ENCODE results near the gene LARP4. TPM values are rescaled to one million over a fixed set of nuclear protein-coding genes. Genes with fewer than 3 reads are reported as not detected.

Gene LARP4
- total RNA-seq, 3 donors from 2014 or later (not counting 1 experiment from before 2014, with no cell fraction given): 25.1 to 41.1 (median 35.3) TPM

DNA sequence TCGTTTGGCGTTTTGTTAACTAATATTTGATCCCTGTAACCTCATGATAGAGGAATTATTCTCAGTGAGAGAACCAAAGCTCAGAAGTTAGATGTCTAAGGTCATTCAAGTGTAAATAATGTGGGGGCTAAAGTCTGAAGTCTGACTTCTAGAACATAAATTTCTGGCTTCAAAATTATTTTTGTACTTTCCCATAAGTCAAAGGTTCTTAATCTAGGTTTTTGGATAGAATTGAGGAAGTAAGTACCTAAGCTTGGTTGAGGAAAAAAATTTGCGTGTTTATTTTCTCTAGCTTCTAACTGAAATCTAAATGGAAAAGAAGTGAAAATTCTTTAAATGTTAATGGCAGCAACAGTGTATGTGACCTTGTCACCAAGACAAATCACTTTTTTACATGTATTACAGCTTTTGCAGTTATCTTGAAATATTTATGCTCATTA lies 2.3 kb downstream of the LARP4 start:
- Histone ChIP-seq H3K27me3 (ENCODE audit: control insufficient read depth, insufficient read depth, low read length) (no peaks in the 10 kb centered on the region), H3K9me3 (ENCODE audit: control insufficient read depth, insufficient read depth, low read length) (no peaks in the 10 kb centered on the region), H3K4me3 (ENCODE audit: low read length) (no peak overlapping the region), H3K36me3 (ENCODE audit: control insufficient read depth, insufficient read depth, low read length) (no peaks in the 10 kb centered on the region), H3K4me1 (ENCODE audit: control insufficient read depth, insufficient read depth, low read length) (peaks cover 8% of the 10 kb centered on the region), H3K27ac (ENCODE audit: low read length) (no peak overlapping the region)
- DNase-seq: no peak
- 63% methylated on average over 3 of the region's 3 CpGs for WGBS (ENCODE audit: insufficient coverage)
- H3K4me1 Mint-ChIP-seq: peaks cover 35 to 40% of the 10 kb centered on the region in 2 donors
- H3K36me3 Mint-ChIP-seq: no peaks in the 10 kb centered on the region
- peak overlapping the region in 1 of 2 donors; percentile 92 for H3K27ac Mint-ChIP-seq
- intact Hi-C loops (cut with micrococcal nuclease): loop anchor here (10.0 kb wide), 1 partner anchor 178 kb away; no protein-coding TSS in a partner anchor
- peaks cover 0 to 3% of the 10 kb centered on the region in 2 donors for H3K27me3 Mint-ChIP-seq (ENCODE audit: low read depth in 2 of 2)
- H3K4me3 Mint-ChIP-seq: peak overlapping the region; percentile 99
- no peaks in the 10 kb centered on the region for H3K9me3 Mint-ChIP-seq
- ATAC-seq: no peak
- TF ChIP-seq, protein P1, sequence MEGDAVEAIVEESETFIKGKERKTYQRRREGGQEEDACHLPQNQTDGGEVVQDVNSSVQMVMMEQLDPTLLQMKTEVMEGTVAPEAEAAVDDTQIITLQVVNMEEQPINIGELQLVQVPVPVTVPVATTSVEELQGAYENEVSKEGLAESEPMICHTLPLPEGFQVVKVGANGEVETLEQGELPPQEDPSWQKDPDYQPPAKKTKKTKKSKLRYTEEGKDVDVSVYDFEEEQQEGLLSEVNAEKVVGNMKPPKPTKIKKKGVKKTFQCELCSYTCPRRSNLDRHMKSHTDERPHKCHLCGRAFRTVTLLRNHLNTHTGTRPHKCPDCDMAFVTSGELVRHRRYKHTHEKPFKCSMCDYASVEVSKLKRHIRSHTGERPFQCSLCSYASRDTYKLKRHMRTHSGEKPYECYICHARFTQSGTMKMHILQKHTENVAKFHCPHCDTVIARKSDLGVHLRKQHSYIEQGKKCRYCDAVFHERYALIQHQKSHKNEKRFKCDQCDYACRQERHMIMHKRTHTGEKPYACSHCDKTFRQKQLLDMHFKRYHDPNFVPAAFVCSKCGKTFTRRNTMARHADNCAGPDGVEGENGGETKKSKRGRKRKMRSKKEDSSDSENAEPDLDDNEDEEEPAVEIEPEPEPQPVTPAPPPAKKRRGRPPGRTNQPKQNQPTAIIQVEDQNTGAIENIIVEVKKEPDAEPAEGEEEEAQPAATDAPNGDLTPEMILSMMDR (IDR thresholded peaks at IDR 0.05): no peak

DNA sequence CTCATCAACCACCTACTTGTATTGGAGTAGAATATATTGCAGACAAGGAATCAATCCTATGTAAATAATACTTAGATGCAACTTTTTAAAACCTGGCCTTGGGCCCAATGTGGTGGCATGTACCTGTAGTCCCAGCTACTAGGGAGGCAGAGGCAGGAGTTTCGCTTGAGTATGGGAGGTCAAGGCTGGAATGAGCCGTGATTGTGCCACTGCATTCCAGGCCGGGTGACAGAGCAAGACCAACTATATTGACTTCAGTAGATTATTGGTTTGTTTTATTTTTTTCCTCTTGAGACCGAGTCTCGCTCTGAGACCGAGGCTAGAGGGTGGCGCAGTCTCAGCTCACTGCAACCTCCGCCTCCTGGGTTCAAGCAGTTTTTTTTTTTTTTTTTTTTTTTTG lies 3.6 kb downstream of the LARP4 start:
- no peak overlapping the region for H3K4me3 ChIP-seq (ENCODE audit: low read length)
- 97% methylated on average over 8 of the region's 8 CpGs for WGBS (ENCODE audit: insufficient coverage)
- H3K27ac ChIP-seq (ENCODE audit: low read length): no peak overlapping the region
- no peaks in the 10 kb centered on the region for H3K27me3 ChIP-seq (ENCODE audit: control insufficient read depth, insufficient read depth, low read length)
- intact Hi-C loops (cut with micrococcal nuclease): loop anchor here (10.0 kb wide), 1 partner anchor 180 kb away; no protein-coding TSS in a partner anchor
- Mint-ChIP-seq H3K9me3 (no peaks in the 10 kb centered on the region), H3K27me3 (ENCODE audit: low read depth in 2 of 2) (no peaks in the 10 kb centered on the region), H3K4me3 (no peak overlapping the region), H3K27ac (no peak overlapping the region), H3K36me3 (no peaks in the 10 kb centered on the region), H3K4me1 (peaks cover 35 to 41% of the 10 kb centered on the region in 2 donors)
- no peaks in the 10 kb centered on the region for H3K9me3 ChIP-seq (ENCODE audit: control insufficient read depth, insufficient read depth, low read length)
- peaks cover 8% of the 10 kb centered on the region for H3K4me1 ChIP-seq (ENCODE audit: control insufficient read depth, insufficient read depth, low read length)
- no peak for DNase-seq
- H3K36me3 ChIP-seq (ENCODE audit: control insufficient read depth, insufficient read depth, low read length): no peaks in the 10 kb centered on the region
- no peak for ATAC-seq
- TF ChIP-seq, protein P1 (IDR thresholded peaks at IDR 0.05): no peak

DNA sequence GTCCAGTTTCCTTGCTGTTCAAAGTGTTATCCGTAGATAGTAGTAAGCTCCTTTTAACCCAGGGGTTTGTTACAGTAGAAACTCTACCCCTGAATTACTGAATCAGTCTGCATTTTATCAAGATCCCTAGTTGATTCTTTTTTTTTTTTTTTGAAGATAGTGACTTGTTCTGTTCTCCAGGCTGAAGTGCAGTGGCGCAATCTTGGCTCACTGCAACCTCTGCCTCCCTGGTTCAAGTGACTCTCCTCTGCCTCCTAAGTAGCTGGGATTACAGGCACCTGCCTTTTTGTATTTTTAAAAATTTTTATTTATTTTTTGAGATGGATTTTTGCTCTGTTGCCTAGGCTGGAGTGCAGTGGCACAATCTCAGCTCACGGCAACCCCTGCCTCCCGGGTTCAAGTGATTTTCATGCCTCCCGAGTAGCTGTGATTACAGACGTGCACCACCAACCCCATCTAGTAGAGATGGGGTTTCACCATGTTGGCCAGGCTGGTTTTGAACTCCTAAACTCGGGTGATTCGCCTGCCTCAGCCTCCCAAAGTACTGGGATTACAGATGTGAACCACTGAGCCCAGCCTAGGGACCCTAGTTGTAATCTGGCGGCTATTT lies 10.5 kb downstream of the LARP4 start:
- Histone ChIP-seq H3K4me3 (ENCODE audit: low read length) (no peak overlapping the region), H3K36me3 (ENCODE audit: control insufficient read depth, insufficient read depth, low read length) (peaks cover 5% of the 10 kb centered on the region), H3K27ac (ENCODE audit: low read length) (no peak overlapping the region), H3K9me3 (ENCODE audit: control insufficient read depth, insufficient read depth, low read length) (no peaks in the 10 kb centered on the region), H3K4me1 (ENCODE audit: control insufficient read depth, insufficient read depth, low read length) (no peaks in the 10 kb centered on the region), H3K27me3 (ENCODE audit: control insufficient read depth, insufficient read depth, low read length) (no peaks in the 10 kb centered on the region)
- 94% methylated on average over 9 of the region's 9 CpGs for WGBS (ENCODE audit: insufficient coverage)
- Mint-ChIP-seq H3K4me3 (no peak overlapping the region), H3K27me3 (ENCODE audit: low read depth in 2 of 2) (no peaks in the 10 kb centered on the region), H3K27ac (no peak overlapping the region), H3K9me3 (no peaks in the 10 kb centered on the region), H3K36me3 (no peaks in the 10 kb centered on the region), H3K4me1 (peaks cover 18 to 29% of the 10 kb centered on the region in 2 donors)
- no peak for DNase-seq
- TF ChIP-seq, protein P1 (IDR thresholded peaks at IDR 0.05): no peak
- intact Hi-C loops (cut with micrococcal nuclease): no loop called here
- ATAC-seq: no peak

Measured in natural killer cell (primary cell).